ENCODE results near the gene PEAK3. TPM values are rescaled to one million over a fixed set of nuclear protein-coding genes. Genes with fewer than 3 reads are reported as not detected.
A peak's percentile ranks its signal among the peaks of the same experiment; 100 is the strongest.

Gene PEAK3, protein sequence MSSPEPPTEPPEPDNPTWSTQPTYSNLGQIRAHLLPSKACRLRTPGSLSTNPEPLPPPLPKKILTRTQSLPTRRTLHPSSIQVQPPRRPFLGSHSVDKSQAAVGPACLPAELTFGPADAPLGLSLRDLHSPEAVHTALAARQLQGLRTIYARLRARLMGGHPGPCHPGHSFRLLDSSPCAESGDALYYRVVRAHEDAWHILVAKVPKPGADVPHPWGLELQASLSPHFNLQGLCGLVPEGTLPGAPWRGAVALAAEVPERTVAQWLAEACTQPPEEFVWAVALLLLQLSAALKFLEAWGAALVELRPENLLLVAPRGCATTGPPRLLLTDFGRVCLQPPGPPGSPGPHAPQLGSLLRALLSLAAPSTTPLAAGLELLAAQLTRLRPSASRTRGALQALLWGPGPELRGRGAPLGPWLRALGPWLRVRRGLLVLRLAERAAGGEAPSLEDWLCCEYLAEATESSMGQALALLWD
- total RNA-seq (0.71 and 0.90 TPM in 2 replicates), polyA plus RNA-seq (0.07 and 0.18 TPM in 2 replicates), polyA minus RNA-seq (0.09 and 0.14 TPM in 2 replicates)
- total RNA-seq (2013) = 0.12 TPM

DNA sequence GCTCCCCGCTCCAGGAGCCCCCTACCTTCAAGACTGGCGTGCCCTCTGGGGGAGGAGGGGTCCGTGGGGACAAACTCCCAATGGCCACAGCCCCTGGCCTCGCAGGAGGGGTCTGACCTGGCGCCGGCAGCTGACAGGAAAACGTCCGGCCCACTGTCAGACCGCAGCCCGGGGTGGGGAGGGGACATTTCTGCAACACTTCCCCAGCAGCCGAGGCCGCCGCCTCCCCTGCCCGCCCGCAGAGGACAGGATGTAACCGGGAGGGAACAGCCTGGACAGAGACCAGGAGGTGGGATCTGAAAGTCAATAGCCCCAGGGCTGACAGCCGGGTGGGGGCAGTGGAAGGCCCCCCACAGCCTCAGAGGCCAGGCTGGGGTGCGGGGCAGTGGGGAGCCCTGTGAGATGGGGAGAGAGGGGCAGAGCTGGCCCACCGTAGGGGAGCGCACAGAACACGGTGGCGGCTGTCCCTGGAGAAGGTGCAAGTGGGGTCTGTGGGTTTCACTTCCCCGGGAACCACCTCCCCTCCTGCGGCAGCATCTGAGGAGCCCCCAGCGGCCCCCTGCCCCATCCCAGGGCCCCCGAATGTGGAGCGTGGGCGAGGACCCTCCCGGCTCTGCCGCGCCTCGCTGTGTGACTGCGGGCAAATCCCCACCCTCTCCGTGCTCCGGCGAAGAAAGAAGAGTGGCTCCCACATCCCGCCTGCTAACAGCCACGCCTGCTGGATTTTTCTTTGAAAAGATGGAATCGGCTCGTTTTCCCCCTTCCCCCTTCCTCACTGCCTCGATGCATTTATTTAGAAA lies at the start of gene PEAK3:
TSS of gene PEAK3 (minus strand) at position 114 of the 800 bp plus-strand sequence. CDS start 1,244 bp downstream, outside the sequence.
- WGBS (ENCODE audit: insufficient coverage) = 3% methylated on average over 35 of the region's 41 CpGs
- no peaks in the 10 kb centered on the region for H3K36me3 ChIP-seq (replicated peaks in 1 of 2; ENCODE audit: control extremely low read depth in 1 of 2, control insufficient read depth in 1 of 2, extremely low read depth in 1 of 2, insufficient read depth in 2 of 2, low read length in 1 of 2)
- H3K4me3 ChIP-seq (ENCODE audit: control extremely low read depth in 1 of 5, extremely low read depth in 1 of 5, insufficient read depth in 1 of 5, low read depth in 2 of 5, low read length in 4 of 5) = peak within 1 kb of the TSS in 4 of 5 experiments; percentile 38 to 60 (median 41)
- peak; percentile 63 for ATAC-seq (ENCODE audit: low read depth)
- peaks cover 16 to 36% of the 10 kb centered on the region in 2 donors for H3K4me1 ChIP-seq (ENCODE audit: control insufficient read depth in 2 of 2, insufficient read depth in 2 of 2, low read length in 2 of 2)
- intact Hi-C loops (cut with micrococcal nuclease) = no loop called here
- H3K4me3 Mint-ChIP-seq = peak within 1 kb of the TSS; percentile 78
- H3K27me3 ChIP-seq (replicated peaks in 1 of 4; ENCODE audit: control extremely low read depth in 1 of 4, control insufficient read depth in 3 of 4, insufficient read depth in 4 of 4, low read length in 3 of 4) = no peaks in the 10 kb centered on the region
- H3K27me3 Mint-ChIP-seq = no peaks in the 10 kb centered on the region
- peaks cover 23% of the 10 kb centered on the region for H3K4me1 Mint-ChIP-seq
- ChIA-PET CTCF (interaction anchor here (0.7 to 1.6 kb wide), 4 partner anchors 24 to 675 kb away, joined by 3 to 5 read pairs (median 4); no protein-coding TSS in a partner anchor), POLR2A (interaction anchor here (0.5 to 1.4 kb wide), 5 partner anchors 12 to 226 kb away, joined by 3 to 4 read pairs (median 3); no protein-coding TSS in a partner anchor)
- peaks cover 30% of the 10 kb centered on the region for H3K79me2 ChIP-seq (ENCODE audit: control insufficient read depth, insufficient read depth, low read length)
- H4K20me1 ChIP-seq (ENCODE audit: control insufficient read depth, insufficient read depth, low read length, poor library complexity, severe bottlenecking) = no peaks in the 10 kb centered on the region
- TF ChIP-seq, protein P1, sequence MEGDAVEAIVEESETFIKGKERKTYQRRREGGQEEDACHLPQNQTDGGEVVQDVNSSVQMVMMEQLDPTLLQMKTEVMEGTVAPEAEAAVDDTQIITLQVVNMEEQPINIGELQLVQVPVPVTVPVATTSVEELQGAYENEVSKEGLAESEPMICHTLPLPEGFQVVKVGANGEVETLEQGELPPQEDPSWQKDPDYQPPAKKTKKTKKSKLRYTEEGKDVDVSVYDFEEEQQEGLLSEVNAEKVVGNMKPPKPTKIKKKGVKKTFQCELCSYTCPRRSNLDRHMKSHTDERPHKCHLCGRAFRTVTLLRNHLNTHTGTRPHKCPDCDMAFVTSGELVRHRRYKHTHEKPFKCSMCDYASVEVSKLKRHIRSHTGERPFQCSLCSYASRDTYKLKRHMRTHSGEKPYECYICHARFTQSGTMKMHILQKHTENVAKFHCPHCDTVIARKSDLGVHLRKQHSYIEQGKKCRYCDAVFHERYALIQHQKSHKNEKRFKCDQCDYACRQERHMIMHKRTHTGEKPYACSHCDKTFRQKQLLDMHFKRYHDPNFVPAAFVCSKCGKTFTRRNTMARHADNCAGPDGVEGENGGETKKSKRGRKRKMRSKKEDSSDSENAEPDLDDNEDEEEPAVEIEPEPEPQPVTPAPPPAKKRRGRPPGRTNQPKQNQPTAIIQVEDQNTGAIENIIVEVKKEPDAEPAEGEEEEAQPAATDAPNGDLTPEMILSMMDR (IDR thresholded peaks at IDR 0.05) = no peak
- DNase-seq = peak; percentile 61
- H3K27ac ChIP-seq (ENCODE audit: low read length in 2 of 2) = peak within 1 kb of the TSS; percentile 4 to 32
- peak within 1 kb of the TSS; percentile 22 for H2AFZ ChIP-seq (ENCODE audit: insufficient read depth, low read depth, low read length, poor library complexity, severe bottlenecking)
- peak within 1 kb of the TSS; percentile 88 for H3K4me2 ChIP-seq (replicated peaks; ENCODE audit: low read depth, low read length, poor library complexity, severe bottlenecking)
- peak within 1 kb of the TSS; percentile 63 for H3K9ac ChIP-seq (ENCODE audit: low read length)
- H3K27ac Mint-ChIP-seq = peak within 1 kb of the TSS; percentile 88
- H3K9me3 Mint-ChIP-seq (ENCODE audit: insufficient read depth) = no peaks in the 10 kb centered on the region
- no peaks in the 10 kb centered on the region for H3K9me3 ChIP-seq (ENCODE audit: control extremely low read depth in 1 of 3, control insufficient read depth in 2 of 3, insufficient read depth in 1 of 3, low read length in 2 of 3)

Measured in B cell (primary cell).